NCI-H1694 (cell line): ENCODE measurements around the gene CEP350.
"Not testable (repeated sequence)": the region's sequence is repeated elsewhere in the genome, so short reads cannot be mapped to it uniquely, and the experiment has no call there.

Experiments
- DNase-seq: peaks from one replicate; lab custom pipeline; 2025; lab: John Stamatoyannopoulos, UW

CEP350 gene

DNA sequence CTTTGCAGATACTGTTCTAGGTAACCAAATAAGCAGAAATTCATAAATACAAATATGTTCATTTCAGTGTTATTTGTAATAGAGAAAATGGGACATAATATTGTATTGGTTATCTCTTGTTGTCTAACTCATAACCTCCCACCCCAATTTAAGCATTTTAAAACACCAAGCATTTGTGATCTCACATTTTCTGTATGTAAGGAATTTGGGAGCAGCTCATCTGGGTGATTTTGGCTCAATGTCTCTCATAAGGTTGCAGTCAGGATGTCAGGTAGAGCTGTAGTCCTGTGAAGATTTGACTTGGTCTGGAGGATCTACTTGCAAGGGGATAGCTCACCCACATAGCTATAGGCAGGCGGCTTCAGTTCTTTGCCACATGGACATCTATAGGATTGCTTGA lies 29.5 kb downstream of the CEP350 start:
- DNase-seq = no peak

DNA sequence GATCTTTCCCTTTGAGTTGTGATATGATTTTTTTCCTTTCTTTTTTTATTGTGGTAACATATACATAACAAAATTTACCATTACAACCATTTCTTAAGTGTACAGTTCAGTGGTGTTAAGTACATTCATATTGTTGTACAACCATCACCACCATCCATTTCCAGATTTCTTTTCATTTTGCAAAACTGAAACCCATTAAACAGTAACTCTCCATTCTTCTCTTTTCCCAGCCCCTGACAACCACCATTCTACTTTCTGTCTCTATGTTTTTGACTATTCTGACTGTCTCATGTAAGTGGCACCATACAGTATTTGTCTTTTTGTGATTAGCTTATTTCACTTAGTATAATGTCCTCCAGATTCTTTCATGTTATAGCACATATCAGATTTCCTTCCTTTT lies 30.3 kb downstream of the CEP350 start:
- DNase-seq = no peak

DNA sequence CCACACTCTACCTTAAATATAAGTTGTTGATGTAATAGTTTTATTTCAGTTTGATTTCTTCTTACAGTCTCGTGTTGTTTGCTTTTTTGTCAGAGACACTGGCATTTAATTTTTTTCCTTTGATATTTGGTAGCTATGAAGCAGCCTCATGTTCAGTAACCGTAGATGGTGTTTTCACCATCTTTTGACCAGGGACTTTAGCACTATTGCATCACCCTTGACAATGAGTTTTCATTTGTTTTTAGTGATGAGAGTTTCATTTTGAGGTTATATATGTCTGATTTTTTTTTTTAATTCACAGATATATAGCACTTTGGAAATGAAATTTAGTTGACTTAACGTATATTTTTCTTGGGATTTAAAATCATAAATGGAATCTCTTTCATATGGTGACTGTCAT lies 36.2 kb downstream of the CEP350 start:
- no peak for DNase-seq

DNA sequence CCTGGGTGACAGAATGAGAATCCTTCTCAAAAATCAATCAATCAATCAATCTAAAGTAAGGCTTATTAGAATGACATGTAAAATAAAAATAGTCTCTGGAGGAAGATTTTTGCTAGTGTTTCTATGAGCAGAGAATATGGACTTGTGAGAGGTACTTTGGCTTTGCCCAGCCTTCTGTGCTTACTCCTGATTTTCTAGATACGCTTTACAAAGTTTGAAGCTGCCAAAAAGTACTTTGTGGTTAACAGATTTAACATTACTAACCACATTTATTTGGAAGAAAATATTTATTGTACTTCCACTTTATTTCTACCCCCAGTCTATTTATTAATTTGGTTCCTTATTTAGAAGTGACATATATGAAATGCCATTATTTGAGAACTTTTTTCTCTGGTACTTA lies 41.0 kb downstream of the CEP350 start:
- no peak for DNase-seq

DNA sequence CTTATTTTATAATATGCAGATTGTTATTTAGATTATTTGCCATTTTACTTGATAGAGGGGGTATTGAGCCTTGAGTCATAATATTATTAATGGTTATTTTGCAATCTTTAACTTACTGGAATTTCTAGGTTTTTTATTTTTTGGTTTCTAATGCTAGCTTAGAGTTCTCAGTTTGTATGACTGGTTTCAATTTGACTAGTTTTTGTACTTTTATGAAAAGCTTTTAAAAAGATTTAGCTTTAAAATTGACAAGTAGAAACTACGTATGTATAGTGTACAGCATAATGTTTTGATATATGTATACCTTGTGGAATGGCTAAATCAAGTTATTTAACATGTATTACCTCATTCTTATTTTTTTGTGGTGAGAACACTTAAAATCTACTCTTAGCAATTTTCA lies 41.5 kb downstream of the CEP350 start:
- no peak for DNase-seq

DNA sequence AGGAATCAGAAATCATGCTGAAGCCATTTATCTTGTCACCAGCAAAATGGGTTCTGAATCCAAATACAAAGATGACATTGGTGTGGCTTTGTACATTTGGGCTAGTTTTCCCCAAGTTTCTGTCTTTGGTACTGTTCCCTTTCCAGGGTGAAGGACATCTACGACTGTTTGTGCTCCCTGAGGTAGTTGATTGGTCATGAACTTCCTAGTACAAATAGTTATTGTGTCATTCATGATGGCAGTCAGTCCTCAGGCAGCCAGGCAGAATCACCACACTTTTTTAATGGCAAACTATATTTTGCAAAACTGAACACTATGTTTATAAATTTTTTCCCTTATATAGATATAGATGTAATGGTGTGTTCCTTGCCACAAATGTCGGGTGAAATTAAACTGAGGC lies 46.0 kb downstream of the CEP350 start:
- DNase-seq = no peak

DNA sequence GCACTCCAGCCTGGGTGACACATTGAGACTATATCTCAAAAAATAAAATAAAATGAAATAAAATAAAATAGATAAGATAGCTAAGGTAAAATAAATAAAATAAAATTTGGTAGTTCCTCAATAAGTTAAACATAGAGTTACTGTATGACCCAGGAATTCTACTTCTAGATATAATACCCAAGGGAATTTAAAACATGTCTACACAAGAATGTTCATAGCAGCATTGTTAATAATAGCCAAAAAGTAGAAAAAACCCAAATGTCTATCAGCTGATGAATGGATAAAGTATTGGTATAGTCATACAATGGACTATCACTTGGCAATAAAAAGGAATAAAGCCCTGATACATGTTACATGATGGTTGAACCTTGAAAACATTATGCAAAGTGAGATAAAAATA lies 47.8 kb downstream of the CEP350 start:
- DNase-seq = no peak

DNA sequence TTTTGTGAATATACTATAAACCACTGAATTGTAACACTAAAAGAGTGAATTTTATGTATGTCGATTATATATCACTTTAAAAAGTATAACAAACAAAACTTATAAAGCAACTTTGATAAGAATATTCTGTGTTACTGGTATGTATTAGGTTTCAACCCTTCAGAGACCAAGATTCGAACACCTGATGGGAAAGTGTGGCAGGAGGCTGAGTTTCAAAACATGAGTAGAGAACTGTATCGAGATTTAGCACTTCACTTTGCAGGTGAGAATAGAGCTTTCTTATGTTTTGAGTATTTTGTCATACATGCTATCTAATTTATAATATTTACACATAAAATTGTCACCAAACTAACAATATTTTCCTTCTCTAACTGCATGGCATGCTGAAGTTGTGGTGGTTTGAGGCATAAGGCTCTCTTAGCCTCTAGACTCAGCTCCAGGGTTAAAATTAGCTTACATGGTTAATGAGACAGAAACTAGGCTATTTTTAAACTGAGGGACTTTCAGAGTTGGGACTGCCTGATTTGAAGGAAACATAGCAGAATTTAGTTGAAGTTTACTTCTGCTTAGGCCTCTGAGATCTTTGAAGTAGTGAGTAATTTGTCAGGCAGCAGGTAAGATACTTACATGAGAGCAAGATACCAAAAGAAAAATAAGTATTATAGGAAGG lies 48.6 kb downstream of the CEP350 start:
- DNase-seq = no peak

DNA sequence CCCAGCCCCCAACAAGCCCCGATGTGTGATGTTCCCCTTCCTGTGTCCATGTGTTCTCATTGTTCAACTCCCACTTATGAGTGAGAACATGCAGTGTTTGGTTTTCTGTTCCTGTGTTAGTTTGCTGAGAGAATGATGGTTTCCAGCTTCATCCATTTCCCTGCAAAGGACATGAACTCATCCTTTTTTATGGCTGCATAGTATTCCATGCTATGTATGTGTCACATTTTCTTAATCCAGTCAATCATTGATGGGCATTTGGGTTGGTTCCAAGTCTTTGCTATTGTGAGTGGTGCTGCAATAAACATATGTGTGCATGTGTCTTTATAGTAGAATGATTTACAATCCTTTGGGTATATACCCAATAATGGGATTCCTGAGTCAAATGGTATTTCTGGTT lies 52.2 kb downstream of the CEP350 start:
- DNase-seq = not testable (repeated sequence)

DNA sequence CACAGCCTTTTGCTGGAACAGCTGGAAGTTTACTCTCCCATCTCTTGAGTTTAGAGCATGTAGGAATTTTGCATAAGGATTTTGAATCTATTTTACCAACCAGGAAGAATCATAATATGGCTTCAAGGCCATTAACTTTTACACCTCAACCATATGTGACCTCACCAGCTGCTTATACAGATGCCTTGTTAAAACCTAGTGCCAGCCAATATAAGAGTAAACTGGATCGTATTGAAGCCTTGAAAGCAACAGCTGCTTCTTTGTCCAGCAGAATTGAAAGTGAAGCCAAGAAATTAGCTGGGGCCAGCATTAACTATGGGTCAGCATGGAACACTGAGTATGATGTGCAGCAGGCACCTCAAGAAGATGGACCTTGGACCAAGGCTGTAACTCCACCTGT lies 65.4 kb downstream of the CEP350 start:
- no peak for DNase-seq

DNA sequence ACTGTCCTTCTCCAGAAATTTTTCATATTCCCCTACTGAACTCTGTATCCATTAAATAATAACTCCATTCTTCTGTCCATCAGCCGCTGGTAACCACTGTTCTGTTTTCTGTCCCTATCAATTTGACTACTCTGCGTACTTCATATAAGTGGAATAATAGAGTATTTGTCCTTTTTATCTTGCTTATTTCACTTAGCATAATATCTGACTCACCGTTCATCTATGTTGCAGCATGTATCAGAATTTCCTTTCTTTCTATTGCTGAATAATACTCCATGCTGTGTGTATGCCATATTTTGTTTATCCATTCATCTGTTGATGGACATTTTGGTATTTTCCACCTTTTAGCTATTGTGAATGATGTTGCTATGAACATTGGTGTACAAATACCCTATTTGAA lies 71.9 kb downstream of the CEP350 start:
- DNase-seq = no peak

DNA sequence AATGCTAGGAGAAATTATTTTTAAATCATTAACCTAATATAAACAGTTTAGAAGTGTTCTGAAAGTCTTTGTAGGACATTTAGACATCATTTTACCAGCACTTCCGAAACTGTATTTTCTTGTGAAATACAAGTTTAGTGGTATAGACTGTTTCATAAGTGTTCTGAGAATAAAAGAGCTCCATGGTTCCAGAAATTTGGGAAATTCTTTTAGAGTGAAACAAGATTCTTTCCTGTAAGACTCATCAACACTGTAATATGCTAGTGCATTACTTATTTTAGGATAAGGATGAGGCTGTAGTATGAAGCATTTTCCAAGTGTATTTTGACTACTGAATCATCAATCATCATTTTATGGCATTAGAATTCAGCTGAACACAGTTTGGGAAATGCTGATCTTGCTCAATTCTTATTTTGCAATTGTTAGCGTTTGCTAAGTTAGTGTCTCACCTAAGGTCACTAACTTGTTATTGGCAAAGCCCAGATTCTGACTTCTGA lies 73.4 kb downstream of the CEP350 start:
- DNase-seq = no peak

DNA sequence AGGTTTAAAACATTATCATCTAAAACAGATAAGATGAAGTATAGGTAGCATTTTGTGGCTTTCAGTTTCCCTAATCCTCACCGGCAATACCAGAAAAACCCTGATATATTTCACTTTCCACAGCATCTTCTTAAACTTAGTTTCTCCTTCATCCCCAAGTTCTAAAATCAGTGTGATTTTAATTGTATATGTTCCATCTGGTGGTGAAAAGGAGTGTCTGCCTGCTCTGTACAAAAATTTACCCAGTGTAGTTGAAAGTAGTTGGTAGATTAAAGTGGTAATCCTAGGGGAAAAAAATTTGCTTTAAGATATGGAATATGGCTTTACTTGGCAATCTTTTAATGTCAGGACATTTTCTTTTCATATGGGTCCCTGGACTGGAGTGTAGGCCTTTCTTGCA lies 74.3 kb downstream of the CEP350 start:
- no peak for DNase-seq

DNA sequence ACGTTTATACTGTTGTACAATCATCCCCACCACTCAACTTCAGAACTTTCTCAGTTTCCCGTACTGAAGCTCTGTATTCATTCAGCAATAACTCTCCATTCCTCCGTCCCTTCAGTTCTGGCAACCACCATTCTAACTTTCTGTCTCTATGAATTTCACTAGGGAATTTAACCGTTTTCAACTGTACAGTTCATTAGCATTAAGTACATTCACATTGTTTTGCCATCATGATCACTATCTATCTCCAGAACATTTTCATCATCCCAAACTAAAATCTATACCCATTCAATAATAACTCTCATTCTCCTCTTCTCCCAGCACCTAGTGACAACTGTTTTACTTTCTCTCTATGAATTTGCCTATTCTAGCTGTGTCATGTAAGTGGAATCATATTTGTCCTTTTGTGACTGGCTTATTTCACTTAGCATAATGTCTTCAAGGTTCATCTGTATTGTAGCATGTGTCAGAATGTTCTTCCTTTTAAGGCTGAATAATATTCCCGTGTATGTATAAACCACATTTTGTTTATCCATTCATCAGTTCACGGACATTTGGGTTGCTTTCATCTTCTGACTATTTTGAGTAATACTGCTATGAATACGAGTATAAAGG lies 75.0 kb downstream of the CEP350 start:
- DNase-seq = no peak

DNA sequence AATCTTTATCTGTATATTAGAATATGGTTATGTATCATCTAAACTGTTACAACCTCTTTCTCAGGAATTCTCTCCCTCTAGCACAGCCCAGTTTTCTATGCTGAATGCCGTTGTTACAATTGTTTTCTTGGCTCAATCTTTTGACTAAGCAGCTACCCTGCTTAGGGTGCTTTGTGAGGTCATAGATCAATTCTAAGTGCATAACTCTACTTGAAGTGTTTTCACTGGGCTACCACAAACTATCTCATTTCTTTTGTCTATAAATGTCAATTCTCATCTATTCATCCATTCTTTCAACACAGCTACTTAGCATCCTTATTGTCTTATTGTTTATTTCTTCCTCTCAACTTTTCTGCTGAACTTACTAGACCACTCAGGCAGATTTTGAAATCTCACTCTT lies 77.1 kb downstream of the CEP350 start:
- no peak for DNase-seq

DNA sequence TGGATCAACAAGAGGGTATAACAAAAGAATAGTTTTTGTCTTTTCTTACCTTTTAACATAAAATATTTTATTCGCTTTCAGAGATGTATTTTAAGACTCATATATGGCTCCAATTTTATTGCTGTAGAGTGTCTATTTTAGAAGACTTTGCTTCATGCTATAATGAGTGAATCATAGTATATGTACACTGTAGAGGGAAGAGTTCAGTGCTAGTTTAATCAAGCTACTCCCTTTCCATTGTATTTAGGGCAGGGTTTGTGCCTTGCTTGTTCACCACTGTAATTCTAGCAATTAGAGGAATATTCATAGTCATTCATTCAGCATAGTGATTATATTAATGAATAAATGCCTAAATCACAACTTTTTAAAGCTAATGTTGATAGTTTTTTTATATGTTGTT lies 78.8 kb downstream of the CEP350 start:
- DNase-seq = no peak

DNA sequence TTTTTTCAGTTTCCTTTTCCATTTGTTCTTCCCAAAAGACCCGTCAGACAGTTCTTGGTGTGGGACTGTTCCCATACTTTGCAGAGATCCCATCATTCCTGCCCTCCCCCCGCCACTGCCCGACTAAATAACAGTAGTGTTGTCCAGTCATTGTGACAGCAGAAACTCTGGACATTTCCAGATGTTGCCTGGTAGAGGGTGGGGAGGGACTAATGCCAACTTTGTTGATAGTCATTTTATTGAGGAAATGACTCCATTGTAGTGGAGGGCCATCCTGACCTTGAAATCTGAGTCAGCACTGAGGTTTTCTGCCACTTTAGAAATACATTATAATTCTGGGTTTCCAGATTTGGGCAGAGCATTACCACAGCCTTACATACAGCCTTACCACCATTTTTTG lies 85.4 kb downstream of the CEP350 start:
- no peak for DNase-seq

DNA sequence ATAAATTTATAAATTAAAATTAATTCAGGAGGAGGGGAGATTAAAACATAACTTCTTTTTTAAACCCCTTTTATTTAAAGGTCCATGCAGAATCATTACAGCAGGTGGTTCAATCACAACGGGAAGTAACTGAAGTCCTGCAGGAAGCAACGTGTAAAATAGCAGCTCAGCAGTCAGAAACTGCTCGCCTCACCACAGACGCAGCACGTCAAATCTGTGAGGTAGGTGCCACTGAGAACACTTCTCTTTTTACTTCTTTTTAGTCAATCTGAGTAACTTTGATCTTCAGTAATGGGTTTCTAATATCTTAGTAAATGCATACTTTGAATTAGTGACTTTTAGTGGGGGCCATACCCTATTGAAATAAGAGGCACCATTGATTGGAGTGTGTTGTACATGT lies 87.0 kb downstream of the CEP350 start:
- DNase-seq = no peak

DNA sequence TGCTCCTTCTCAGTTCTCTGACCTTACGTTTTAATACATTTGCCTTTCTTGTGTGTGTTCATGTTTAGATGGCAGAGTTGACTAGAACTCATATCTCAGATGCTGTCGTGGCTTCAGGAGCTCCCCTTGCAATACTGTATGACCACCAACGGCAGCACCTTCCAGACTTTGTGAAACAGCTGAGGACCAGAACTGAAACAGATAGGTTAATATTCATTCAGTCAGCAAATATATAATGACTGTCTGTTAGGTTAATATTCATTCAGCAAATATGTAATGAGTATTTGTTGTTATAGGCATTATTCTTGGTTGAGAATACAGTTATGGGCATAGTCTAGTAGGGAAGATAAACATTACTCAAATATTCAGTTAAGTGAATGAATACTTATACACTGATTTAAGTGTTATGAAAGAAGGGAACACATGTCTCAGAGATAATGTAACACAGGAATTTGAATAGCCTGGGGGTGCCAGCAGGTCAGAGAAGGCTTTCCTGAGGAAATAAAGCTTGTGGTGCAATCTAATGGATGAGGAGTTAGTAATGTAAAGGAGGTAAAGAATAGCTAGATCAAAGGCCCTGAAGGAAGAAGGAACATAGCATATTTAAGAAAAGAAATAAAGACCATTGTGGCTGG lies 88.5 kb downstream of the CEP350 start:
- DNase-seq = no peak

DNA sequence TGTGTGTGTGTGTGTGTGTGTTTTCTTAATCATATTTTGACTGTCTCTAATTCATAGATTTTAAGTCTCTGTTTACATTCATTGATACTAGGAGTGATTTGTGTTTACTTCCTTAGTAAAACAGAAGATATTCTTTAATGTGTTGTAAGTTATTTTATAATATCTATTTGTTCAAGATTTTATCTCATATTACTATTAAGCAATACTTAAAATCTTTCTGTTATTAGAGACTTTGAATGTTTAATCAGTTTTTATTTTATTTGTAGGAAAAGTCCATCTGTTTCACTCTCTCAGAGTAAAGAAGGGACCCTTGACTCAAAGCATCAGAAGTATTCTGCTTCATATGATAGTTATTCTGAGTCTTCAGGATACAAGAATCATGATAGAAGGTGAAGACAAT lies 89.2 kb downstream of the CEP350 start:
- no peak for DNase-seq

DNA sequence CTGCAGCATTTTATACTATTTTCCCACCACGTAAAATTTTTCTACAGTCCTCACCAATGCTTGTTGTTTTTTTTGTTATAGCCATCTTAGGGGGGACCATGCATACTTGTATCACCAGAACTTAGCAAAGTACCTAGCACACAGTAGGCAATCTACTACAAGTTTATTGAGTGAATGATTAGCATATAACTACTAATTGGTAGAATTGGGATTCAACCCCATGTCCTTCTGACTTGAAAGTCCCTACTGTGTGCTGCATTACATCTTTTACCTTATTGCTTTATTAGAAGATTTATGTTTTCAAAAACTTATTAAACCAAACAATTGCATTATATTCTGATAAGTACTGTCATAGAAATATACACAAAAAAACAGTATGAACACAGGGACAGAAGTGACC lies 92.1 kb downstream of the CEP350 start:
- no peak for DNase-seq

DNA sequence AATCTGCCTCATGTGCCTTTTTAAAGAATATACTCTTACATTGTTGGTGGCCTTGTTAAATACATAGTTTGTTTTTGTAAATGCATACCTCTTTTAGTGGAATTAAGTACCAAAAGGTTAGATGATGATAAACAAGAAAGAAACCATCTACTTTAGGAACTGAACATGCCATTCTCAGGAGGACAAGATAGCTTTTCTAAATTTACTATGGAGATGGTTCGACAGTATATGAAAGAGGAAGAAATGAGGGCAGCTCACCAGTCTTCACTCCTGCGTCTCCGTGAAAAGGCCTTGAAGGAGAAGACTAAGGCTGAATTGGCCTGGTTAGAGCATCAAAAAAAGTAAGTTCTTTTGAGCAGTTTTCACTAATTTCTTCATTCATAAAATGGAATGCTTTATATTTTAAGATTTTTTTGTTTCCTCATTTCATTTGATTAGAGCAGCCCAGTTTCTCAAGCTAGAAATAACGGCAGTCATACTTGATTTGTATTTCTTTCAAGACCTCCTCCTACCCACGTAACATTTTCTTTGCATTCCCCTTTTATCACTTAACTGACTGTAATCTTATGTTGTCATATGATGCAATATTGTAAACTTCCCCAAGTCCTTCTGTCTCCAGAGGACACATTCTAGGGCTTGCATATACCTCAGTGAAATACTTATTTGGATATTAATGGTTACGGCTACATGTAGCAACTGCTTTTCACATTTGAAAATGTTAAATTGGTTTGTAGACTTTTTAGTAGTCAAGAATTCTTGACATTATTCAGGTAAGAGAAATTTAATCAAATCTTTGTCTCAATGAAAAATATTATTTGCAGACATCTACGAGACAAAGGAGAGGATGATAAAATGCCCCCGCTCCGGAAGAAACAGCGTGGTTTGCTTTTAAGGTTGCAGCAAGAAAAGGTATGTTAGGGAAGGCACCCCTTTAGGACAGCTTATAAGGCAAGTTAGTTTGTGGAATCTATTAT lies 99.3 kb downstream of the CEP350 start:
- DNase-seq = no peak
